ENCODE data around the gene NECTIN2.

The NECTIN2 gene

GRCh38 chr19:44845612-44846454 lies at the start of gene NECTIN2:
Gene NECTIN2 (plus strand): TSS chr19:44846297. CDS start chr19:44846526, 229 bp downstream.
- DNase-seq: peak; percentile 99

GRCh38 chr19:44796701-44797115 lies 49.4 kb upstream of the NECTIN2 start:
- peak; percentile 11 for DNase-seq

GRCh38 chr19:44799627-44800346 lies 46.3 kb upstream of the NECTIN2 start:
- DNase-seq: no peak

GRCh38 chr19:44800461-44800860 lies 45.6 kb upstream of the NECTIN2 start:
- peak; percentile 53 for DNase-seq

- DNase-seq: no peak
Observed at GRCh38 chr19:44803442-44804428, 42.4 kb upstream of the NECTIN2 start.

GRCh38 chr19:44806291-44806690 lies 39.8 kb upstream of the NECTIN2 start:
- DNase-seq: no peak

GRCh38 chr19:44807162-44807561 lies 38.9 kb upstream of the NECTIN2 start:
- no peak for DNase-seq

GRCh38 chr19:44807652-44808462 lies 38.2 kb upstream of the NECTIN2 start:
- no peak for DNase-seq

- no peak for DNase-seq
Observed at GRCh38 chr19:44808463-44809371, 37.4 kb upstream of the NECTIN2 start, which contains the start of gene BCAM. Gene BCAM (plus strand): TSS chr19:44809103. CDS start chr19:44809125, 22 bp downstream.

- no peak for DNase-seq
Observed at GRCh38 chr19:44809577-44810233, 36.4 kb upstream of the NECTIN2 start.

GRCh38 chr19:44810234-44811121 lies 35.6 kb upstream of the NECTIN2 start:
- no peak for DNase-seq

GRCh38 chr19:44811122-44811419 lies 35.0 kb upstream of the NECTIN2 start:
- no peak for DNase-seq

GRCh38 chr19:44812142-44812718 lies 33.9 kb upstream of the NECTIN2 start:
- DNase-seq: no peak

- DNase-seq: no peak
Observed at GRCh38 chr19:44813070-44813840, 32.8 kb upstream of the NECTIN2 start.

GRCh38 chr19:44813841-44814470 lies 32.1 kb upstream of the NECTIN2 start:
- no peak for DNase-seq

- no peak for DNase-seq
Observed at GRCh38 chr19:44814517-44814916, 31.6 kb upstream of the NECTIN2 start.

- no peak for DNase-seq
Observed at GRCh38 chr19:44816301-44816700, 29.8 kb upstream of the NECTIN2 start.

All from KG1 (cell line).